H1 (cell line): ENCODE measurements around the gene ZBTB22.
"Not testable (repeated sequence)": the region's sequence is repeated elsewhere in the genome, so short reads cannot be mapped to it uniquely, and the experiment has no call there.

ENCODE experiments used
- BRCA1 ChIP-seq: IDR thresholded peaks from 2 replicates; pipeline ENCODE4 v1.6.1; 2012; ENCODE audit warnings: low read depth, low read length, improper control_type of control experiment
- CTCF ChIP-seq, 3 experiments: IDR thresholded peaks; 1 replicate in 2 of 3; 2 replicates in 1 of 3; pipeline versions ENCODE4 v1.5.1 to v1.6.1; 2011; ENCODE audit warnings: low read length in 3 of 3, mild to moderate bottlenecking in 3 of 3, inconsistent platforms in 2 of 3, low read depth in 1 of 3, moderate library complexity in 1 of 3; ENCODE audit not compliant: insufficient read depth in 1 of 3; ENCODE audit errors: control extremely low read depth in 1 of 3

GRCh38 chr6:33364475-33365205, 47.1 kb upstream of the ZBTB22 start:
- TF ChIP-seq BRCA1; CTCF (IDR thresholded peaks at IDR 0.05; ENCODE audit: control extremely low read depth in 1 of 3, insufficient read depth in 1 of 3, low read depth in 1 of 3, low read length in 3 of 3): not testable (repeated sequence)
